Measurements from ENCODE around the gene DCAF16.

GRCh38 chr4:17810260-17811077 is at the start of gene DCAF16, which contains the start of gene NCAPG:
- TF ChIP-seq, protein P1, sequence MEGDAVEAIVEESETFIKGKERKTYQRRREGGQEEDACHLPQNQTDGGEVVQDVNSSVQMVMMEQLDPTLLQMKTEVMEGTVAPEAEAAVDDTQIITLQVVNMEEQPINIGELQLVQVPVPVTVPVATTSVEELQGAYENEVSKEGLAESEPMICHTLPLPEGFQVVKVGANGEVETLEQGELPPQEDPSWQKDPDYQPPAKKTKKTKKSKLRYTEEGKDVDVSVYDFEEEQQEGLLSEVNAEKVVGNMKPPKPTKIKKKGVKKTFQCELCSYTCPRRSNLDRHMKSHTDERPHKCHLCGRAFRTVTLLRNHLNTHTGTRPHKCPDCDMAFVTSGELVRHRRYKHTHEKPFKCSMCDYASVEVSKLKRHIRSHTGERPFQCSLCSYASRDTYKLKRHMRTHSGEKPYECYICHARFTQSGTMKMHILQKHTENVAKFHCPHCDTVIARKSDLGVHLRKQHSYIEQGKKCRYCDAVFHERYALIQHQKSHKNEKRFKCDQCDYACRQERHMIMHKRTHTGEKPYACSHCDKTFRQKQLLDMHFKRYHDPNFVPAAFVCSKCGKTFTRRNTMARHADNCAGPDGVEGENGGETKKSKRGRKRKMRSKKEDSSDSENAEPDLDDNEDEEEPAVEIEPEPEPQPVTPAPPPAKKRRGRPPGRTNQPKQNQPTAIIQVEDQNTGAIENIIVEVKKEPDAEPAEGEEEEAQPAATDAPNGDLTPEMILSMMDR (IDR thresholded peaks at IDR 0.05) = no peak
- peak; percentile 93 to 99 (median 97) for TF ChIP-seq POLR2AphosphoS5 (IDR thresholded peaks at IDR 0.05)
- peak; percentile 95 for TF ChIP-seq POLR2A (IDR thresholded peaks at IDR 0.05)
